Fibroblast of the aortic adventitia (primary cell): ENCODE data around the gene DLGAP4. TPM values are rescaled to one million over a fixed set of nuclear protein-coding genes. Genes with fewer than 3 reads are reported as not detected.

Experiments
- DNase-seq: peaks from one replicate; pipeline ENCODE4 v3.0.0-alpha.2; 2010; ENCODE audit warnings: low read depth
- H3K4me3 ChIP-seq: 2 replicates; pipeline ENCODE4 v1.5.1; 2011; ENCODE audit warnings: low read depth, mild to moderate bottlenecking, control low read depth, low read length, moderate library complexity
- total RNA-seq: library from RNA; depleted of rRNA; stranded (reverse); fragments of >200 nt; gene quantifications from 2 replicates; pipeline ENCODE4 v1.2.3, GENCODE V29; 2012; ENCODE audit warnings: low replicate concordance
- TF ChIP-seq, protein P1 (sequence below): IDR thresholded peaks from 2 replicates; pipeline ENCODE4 v1.5.1; 2011; ENCODE audit warnings: mild to moderate bottlenecking, low read length, control low read depth, inconsistent platforms; ENCODE audit not compliant: insufficient read depth

Gene DLGAP4
- total RNA-seq, 1 donor: 19.5 TPM

DNA sequence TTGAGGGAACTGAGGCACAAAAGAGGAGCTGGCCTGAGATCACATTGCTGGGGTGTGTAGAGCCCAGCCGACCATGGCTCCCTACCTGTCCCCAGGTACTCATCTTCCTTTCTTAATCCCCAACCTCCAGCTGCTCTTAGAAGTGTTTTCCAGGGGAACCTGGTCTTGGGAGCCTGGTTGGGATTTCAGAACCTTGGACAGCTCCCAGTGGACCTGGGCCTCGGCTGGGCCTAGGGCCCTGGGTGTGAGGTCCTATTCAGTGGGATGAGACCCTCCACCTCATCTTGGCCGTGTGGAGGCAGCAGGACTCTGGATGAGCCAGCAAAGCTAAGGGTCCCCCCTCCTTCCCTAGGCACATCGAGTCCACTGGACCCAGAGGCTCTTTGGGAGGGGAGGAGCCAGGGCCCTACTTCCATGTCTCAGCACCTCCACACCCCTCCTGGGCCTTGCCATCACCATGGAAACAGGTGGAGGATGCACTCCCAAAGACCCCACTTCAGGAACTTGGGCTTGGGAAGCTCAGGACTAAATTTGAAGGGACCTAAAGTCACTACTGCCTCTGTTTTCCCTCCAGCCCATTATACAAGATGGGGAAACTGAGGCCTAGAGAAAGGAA is 38.5 kb downstream of the DLGAP4 start:
- DNase-seq: peak; percentile 59
- H3K4me3 ChIP-seq: no peak overlapping the region
- TF ChIP-seq, protein P1, sequence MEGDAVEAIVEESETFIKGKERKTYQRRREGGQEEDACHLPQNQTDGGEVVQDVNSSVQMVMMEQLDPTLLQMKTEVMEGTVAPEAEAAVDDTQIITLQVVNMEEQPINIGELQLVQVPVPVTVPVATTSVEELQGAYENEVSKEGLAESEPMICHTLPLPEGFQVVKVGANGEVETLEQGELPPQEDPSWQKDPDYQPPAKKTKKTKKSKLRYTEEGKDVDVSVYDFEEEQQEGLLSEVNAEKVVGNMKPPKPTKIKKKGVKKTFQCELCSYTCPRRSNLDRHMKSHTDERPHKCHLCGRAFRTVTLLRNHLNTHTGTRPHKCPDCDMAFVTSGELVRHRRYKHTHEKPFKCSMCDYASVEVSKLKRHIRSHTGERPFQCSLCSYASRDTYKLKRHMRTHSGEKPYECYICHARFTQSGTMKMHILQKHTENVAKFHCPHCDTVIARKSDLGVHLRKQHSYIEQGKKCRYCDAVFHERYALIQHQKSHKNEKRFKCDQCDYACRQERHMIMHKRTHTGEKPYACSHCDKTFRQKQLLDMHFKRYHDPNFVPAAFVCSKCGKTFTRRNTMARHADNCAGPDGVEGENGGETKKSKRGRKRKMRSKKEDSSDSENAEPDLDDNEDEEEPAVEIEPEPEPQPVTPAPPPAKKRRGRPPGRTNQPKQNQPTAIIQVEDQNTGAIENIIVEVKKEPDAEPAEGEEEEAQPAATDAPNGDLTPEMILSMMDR: no peak

DNA sequence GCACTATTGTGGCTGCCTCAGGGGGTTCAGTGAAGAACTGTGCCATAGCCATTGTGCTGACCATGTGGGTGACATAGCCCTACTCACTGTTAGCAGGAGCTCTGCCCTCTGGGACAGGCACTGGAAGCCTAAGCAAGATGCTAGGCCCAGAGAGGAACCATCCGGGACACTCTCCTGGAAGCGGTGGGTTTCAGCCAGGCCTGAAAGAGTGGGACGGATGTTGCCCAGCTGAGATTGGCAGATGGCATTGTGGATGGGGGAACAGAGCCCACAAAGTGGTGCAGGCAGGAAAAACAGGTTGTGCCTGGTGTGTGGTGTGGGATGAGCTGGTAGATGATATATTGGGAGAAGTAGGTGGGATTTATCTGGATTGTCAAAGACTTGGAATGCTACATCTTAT is 40.1 kb downstream of the DLGAP4 start:
- TF ChIP-seq, protein P1: no peak
- no peak overlapping the region for H3K4me3 ChIP-seq
- no peak for DNase-seq

DNA sequence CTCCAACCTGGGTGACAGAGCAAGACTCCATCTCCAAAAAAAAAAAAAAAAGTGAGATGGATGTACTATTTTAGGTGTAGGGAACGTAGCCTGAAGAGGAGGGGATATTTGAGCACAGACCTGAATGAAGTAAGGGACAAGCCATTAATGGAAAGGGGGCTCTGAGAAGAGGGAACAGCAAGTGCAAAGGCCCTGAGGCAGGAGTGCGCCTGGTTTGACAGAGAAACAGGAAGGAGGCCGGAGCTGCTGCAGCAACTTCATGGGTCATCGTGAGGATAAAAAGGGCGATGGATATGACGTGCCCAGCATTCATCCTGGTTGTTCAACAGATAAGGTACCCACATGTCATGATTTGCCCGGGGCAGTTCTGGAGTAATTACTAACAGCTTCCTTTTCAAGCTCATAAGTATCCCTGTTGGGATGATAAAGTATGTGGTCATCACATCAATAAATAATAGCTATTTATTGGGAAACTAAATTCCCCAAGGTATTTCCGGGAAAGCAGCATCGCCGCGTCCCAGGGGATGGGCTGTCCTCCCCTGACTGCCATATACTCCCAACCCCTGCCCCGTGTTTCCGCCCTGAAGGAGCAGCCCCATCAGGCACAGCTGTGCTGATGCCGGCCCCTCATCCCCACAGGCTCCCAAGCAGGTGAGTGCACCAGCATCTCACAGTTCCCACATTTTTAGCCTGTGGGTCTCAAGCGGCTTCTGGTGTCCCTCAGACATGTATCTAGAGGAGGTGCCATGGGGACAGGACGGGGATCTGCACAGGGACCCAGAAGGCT is 43.4 kb downstream of the DLGAP4 start:
- no peak overlapping the region for H3K4me3 ChIP-seq
- TF ChIP-seq, protein P1: no peak
- DNase-seq: no peak

DNA sequence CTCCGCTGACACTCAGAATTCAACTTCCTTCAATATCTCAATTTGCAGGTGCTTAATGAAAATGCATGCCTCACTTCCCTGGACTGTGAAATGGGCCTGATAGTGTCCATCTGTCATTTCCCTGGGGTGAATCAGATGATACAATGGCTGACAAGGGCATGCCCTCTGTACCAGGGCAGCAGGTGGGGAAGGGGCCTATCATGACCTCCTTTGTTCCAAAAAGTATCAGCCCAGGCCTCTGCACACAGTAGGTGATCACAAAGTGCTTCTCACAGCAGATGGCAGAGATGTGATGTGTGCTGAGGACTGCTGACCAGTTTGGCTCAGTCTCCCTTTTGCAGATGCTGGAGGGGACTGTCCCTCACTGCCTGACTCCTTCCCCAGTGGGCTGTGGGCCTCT is 44.3 kb downstream of the DLGAP4 start:
- DNase-seq: no peak
- TF ChIP-seq, protein P1: no peak
- H3K4me3 ChIP-seq: no peak overlapping the region

DNA sequence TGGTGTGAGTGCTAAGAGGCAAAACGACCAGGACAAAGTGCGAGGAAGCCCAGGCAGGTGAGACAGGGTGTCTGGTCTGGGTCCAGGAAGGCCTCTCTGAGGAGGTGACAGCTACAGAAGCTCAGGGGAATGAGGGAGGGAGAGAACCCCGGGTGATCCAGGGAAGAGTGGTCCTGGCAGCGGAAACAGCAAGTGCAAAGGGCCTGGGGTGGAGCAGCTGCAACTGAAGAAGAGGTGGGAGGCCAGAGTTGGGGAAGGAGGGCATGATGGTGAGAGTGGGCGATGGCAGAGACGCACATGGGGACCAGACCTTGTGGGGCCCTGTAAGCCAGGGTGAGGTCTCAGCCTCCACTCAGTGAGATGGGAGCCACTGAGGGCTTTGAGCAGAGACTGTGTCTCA is 45.8 kb downstream of the DLGAP4 start:
- no peak overlapping the region for H3K4me3 ChIP-seq
- no peak for DNase-seq
- TF ChIP-seq, protein P1: no peak

DNA sequence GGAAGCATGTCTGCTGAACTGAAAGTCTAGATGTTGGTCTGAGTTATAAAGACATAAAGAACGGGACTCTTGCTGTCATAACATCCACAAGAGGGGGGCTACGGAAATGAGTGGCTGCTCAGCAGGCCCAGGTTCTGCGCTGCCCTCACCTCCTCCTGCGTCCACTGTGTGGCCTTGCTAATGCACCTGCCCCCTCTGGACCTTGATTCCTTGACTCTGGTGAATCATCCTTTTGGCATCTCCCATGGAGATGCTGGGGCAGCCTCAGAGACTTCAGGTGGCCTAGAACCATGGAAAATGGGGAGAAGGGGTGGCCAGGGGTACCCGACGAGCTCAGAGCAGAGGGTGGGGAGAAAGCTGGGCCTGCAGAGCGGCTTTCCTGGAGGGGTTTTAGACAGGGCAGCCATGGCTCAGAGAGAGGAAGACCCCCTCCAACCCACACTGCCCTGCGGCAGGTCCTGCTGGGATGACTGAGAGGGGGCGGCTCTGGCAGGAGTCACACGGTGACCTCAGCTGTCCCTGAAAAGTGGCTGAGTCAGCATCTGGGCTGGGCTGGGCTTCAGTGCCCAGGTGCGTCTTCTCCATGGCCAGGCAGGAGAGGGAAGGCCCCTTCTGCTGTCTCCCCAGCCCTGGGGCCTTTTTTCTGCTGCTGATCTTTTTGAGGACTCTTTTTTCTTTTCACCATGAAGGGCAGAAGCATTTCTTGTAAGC is 46.9 kb downstream of the DLGAP4 start:
- DNase-seq: no peak
- no peak overlapping the region for H3K4me3 ChIP-seq
- TF ChIP-seq, protein P1: no peak
